HepG2 (cell line): ENCODE results near the gene TIPRL. TPM values are rescaled to one million over a fixed set of nuclear protein-coding genes. Genes with fewer than 3 reads are reported as not detected.
A peak's percentile ranks its signal among the peaks of the same experiment; 100 is the strongest.

Experiments
- ARNT ChIP-seq: fragments of 450-650 bp; IDR thresholded peaks from 2 replicates; pipeline ENCODE4 v1.6.1; 2017
- ISX ChIP-seq: sonication (generic); formaldehyde crosslinking; conservative IDR thresholded peaks from 2 replicates; pipeline ENCODE4 v1.5.0; 2020; ENCODE audit warnings: missing genetic modification reagents
- KLF16 ChIP-seq, 2 experiments: sonication (generic) in 1 of 2; formaldehyde crosslinking in 1 of 2; IDR thresholded peaks; 2 replicates each; pipeline versions ENCODE4 v1.6.1 to v1.8.0; 2016 to 2023; ENCODE audit warnings: missing genetic modification reagents in 2 of 2, missing compliant biosample characterization in 1 of 2
- MED1 ChIP-seq: sonication (generic); formaldehyde crosslinking; IDR thresholded peaks from 2 replicates; pipeline ENCODE4 v1.4.0; 2020; ENCODE audit warnings: missing genetic modification reagents
- MXD3 ChIP-seq: IDR thresholded peaks from 2 replicates; pipeline ENCODE4 v1.6.1; 2016; ENCODE audit warnings: mild to moderate bottlenecking, missing biosample characterization, missing genetic modification reagents
- MYC ChIP-seq: sonication (generic); formaldehyde crosslinking; IDR thresholded peaks from 2 replicates; pipeline ENCODE4 v1.9.0; 2021; ENCODE audit warnings: missing genetic modification reagents, borderline replicate concordance
- NFIC ChIP-seq: IDR thresholded peaks from 2 replicates; pipeline ENCODE4 v1.6.1; 2012; ENCODE audit warnings: mild to moderate bottlenecking, low read length, inconsistent platforms
- NFRKB ChIP-seq: fragments of 450-650 bp; IDR thresholded peaks from 2 replicates; pipeline ENCODE4 v1.6.1; 2017
- SNRNP70 ChIP-seq: fragments of 200-400 bp; formaldehyde crosslinking; IDR thresholded peaks from 2 replicates; pipeline ENCODE4 v1.6.1; 2017; ENCODE audit warnings: mild to moderate bottlenecking, low read depth, low read length, moderate library complexity
- TBP ChIP-seq: sonication (generic); formaldehyde crosslinking; IDR thresholded peaks from 2 replicates; pipeline ENCODE4 v1.5.0; 2020; ENCODE audit warnings: missing genetic modification reagents
- ZNF343 ChIP-seq: sonication (generic); formaldehyde crosslinking; IDR thresholded peaks from 2 replicates; pipeline ENCODE4 v1.4.0; 2020; ENCODE audit warnings: mild to moderate bottlenecking, missing genetic modification reagents
- ZNF513 ChIP-seq: sonication (generic); formaldehyde crosslinking; conservative IDR thresholded peaks from 2 replicates; pipeline ENCODE4 v1.5.0; 2020; ENCODE audit warnings: missing genetic modification reagents
- ZNF761 ChIP-seq: sonication (generic); formaldehyde crosslinking; conservative IDR thresholded peaks from 2 replicates; pipeline ENCODE4 v1.4.0; 2020; ENCODE audit warnings: mild to moderate bottlenecking, missing genetic modification reagents
- polyA plus RNA-seq, 8 experiments: library from polyadenylated mRNA; depleted of rRNA in 3 of 8; stranded (reverse) in 7 of 8; unstranded in 1 of 8; fragments of >200 nt; fragmentation: Illumina TruSeq in 4 of 8; extraction: Trizol in 4 of 8; gene quantifications; 2 replicates each; pipeline versions ENCODE4 v1.2.1 to v1.2.3, GENCODE V29; 2011 to 2016; ENCODE audit warnings: low read depth in 4 of 8, missing spikeins in 1 of 8, mixed read lengths in 1 of 8; ENCODE audit not compliant: insufficient read depth in 1 of 8
- total RNA-seq, 5 experiments: library from RNA; depleted of rRNA; stranded (reverse); fragments of >200 nt; fragmentation: Illumina TruSeq; extraction: Trizol; gene quantifications; 2 replicates each; pipeline ENCODE4 v1.2.3, GENCODE V29; 2016; ENCODE audit warnings: low read depth in 1 of 5
- TF ChIP-seq, protein P1 (sequence below): sonication (generic); formaldehyde crosslinking; IDR thresholded peaks from 2 replicates; pipeline ENCODE4 v1.9.0; 2021; ENCODE audit warnings: mild to moderate bottlenecking, missing genetic modification reagents
- TF ChIP-seq, protein P2 (sequence below): sonication (generic); formaldehyde crosslinking; IDR thresholded peaks from 2 replicates; pipeline ENCODE4 v1.4.0; 2020; ENCODE audit warnings: mild to moderate bottlenecking, missing genetic modification reagents, borderline replicate concordance
- TF ChIP-seq, protein P3 (sequence below): sonication (generic); formaldehyde crosslinking; IDR thresholded peaks from 2 replicates; pipeline ENCODE4 v1.8.1; 2023; ENCODE audit warnings: mild to moderate bottlenecking, inconsistent platforms, moderate library complexity, missing genetic modification reagents, borderline replicate concordance
- TF ChIP-seq, protein P4 (sequence below): sonication (generic); formaldehyde crosslinking; IDR thresholded peaks from 2 replicates; pipeline ENCODE4 v1.8.0; 2022; ENCODE audit warnings: mild to moderate bottlenecking, missing genetic modification reagents, moderate library complexity

Gene TIPRL
- total and polyA plus RNA-seq, 2 of the 13 experiments (the other 11 are each of a cell fraction or from before 2014, with no cell fraction given) = 10.1 to 22.8 TPM

GRCh38 chr1:168225476-168226190, 46.9 kb downstream of the TIPRL start, which contains the start of gene SFT2D2 (continued):
- TF ChIP-seq, protein P1, sequence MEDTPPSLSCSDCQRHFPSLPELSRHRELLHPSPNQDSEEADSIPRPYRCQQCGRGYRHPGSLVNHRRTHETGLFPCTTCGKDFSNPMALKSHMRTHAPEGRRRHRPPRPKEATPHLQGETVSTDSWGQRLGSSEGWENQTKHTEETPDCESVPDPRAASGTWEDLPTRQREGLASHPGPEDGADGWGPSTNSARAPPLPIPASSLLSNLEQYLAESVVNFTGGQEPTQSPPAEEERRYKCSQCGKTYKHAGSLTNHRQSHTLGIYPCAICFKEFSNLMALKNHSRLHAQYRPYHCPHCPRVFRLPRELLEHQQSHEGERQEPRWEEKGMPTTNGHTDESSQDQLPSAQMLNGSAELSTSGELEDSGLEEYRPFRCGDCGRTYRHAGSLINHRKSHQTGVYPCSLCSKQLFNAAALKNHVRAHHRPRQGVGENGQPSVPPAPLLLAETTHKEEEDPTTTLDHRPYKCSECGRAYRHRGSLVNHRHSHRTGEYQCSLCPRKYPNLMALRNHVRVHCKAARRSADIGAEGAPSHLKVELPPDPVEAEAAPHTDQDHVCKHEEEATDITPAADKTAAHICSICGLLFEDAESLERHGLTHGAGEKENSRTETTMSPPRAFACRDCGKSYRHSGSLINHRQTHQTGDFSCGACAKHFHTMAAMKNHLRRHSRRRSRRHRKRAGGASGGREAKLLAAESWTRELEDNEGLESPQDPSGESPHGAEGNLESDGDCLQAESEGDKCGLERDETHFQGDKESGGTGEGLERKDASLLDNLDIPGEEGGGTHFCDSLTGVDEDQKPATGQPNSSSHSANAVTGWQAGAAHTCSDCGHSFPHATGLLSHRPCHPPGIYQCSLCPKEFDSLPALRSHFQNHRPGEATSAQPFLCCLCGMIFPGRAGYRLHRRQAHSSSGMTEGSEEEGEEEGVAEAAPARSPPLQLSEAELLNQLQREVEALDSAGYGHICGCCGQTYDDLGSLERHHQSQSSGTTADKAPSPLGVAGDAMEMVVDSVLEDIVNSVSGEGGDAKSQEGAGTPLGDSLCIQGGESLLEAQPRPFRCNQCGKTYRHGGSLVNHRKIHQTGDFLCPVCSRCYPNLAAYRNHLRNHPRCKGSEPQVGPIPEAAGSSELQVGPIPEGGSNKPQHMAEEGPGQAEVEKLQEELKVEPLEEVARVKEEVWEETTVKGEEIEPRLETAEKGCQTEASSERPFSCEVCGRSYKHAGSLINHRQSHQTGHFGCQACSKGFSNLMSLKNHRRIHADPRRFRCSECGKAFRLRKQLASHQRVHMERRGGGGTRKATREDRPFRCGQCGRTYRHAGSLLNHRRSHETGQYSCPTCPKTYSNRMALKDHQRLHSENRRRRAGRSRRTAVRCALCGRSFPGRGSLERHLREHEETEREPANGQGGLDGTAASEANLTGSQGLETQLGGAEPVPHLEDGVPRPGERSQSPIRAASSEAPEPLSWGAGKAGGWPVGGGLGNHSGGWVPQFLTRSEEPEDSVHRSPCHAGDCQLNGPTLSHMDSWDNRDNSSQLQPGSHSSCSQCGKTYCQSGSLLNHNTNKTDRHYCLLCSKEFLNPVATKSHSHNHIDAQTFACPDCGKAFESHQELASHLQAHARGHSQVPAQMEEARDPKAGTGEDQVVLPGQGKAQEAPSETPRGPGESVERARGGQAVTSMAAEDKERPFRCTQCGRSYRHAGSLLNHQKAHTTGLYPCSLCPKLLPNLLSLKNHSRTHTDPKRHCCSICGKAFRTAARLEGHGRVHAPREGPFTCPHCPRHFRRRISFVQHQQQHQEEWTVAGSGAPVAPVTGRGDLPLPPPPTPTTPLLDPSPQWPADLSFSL (CRISPR knock-in tag) = no peak
- no peak for TF ChIP-seq NFIC
- peak; percentile 84; the same call in 1 of the 2 replicates for TF ChIP-seq MYC (CRISPR knock-in tag)
- peak in 1 of 2 experiments; percentile 64; a peak in 1 of 4 replicates for TF ChIP-seq KLF16 (CRISPR knock-in tag; IDR thresholded peaks at IDR 0.05)
- no peak for TF ChIP-seq ARNT
- TF ChIP-seq TBP (CRISPR knock-in tag) = no peak
- TF ChIP-seq SNRNP70 = no peak
- TF ChIP-seq, protein P2, sequence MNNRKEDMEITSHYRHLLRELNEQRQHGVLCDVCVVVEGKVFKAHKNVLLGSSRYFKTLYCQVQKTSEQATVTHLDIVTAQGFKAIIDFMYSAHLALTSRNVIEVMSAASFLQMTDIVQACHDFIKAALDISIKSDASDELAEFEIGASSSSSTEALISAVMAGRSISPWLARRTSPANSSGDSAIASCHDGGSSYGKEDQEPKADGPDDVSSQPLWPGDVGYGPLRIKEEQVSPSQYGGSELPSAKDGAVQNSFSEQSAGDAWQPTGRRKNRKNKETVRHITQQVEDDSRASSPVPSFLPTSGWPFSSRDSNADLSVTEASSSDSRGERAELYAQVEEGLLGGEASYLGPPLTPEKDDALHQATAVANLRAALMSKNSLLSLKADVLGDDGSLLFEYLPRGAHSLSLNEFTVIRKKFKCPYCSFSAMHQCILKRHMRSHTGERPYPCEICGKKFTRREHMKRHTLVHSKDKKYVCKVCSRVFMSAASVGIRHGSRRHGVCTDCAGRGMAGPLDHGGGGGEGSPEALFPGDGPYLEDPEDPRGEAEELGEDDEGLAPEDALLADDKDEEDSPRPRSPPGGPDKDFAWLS (CRISPR knock-in tag) = no peak
- TF ChIP-seq ZNF513 (CRISPR knock-in tag) = no peak
- peak; percentile 79; the same call in 1 of the 2 replicates for TF ChIP-seq ZNF343 (CRISPR knock-in tag)
- no peak for TF ChIP-seq ISX
- no peak for TF ChIP-seq NFRKB
- TF ChIP-seq, protein P3, sequence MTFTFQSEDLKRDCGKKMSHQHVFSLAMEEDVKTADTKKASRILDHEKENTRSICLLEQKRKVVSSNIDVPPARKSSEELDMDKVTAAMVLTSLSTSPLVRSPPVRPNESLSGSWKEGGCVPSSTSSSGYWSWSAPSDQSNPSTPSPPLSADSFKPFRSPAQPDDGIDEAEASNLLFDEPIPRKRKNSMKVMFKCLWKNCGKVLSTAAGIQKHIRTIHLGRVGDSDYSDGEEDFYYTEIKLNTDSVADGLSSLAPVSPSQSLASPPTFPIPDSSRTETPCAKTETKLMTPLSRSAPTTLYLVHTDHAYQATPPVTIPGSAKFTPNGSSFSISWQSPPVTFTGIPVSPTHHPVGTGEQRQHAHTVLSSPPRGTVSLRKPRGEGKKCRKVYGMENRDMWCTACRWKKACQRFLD = peak; percentile 88
- TF ChIP-seq MXD3 = peak; percentile 88
- TF ChIP-seq, protein P4, sequence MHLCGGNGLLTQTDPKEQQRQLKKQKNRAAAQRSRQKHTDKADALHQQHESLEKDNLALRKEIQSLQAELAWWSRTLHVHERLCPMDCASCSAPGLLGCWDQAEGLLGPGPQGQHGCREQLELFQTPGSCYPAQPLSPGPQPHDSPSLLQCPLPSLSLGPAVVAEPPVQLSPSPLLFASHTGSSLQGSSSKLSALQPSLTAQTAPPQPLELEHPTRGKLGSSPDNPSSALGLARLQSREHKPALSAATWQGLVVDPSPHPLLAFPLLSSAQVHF = peak; percentile 78; the same call in 1 of the 2 replicates
- TF ChIP-seq ZNF761 (CRISPR knock-in tag) = peak; percentile 93
- TF ChIP-seq MED1 (CRISPR knock-in tag) = peak; percentile 36
